Stimulated activated CD8-positive, alpha-beta memory T cell treated with anti-CD3 and anti-CD28 coated beads, Interleukin-4, amount 100 ng/mL, for 4 hours (primary cell): ENCODE measurements around the gene CCDC170.

Experiments
- DNase-seq, 2 donors: peaks; one replicate each; pipeline ENCODE4 v3.0.0-alpha.2; 2020; ENCODE audit warnings: low read depth in 2 of 2, low spot score in 1 of 2

CCDC170 gene

GRCh38 chr6:151616091-151616513 lies 122.3 kb downstream of the CCDC170 start:
- no peak for DNase-seq

- DNase-seq = no peak
Observed at GRCh38 chr6:151616600-151616999, 122.8 kb downstream of the CCDC170 start.

- DNase-seq = no peak
Observed at GRCh38 chr6:151617539-151617938, 123.7 kb downstream of the CCDC170 start.

GRCh38 chr6:151618717-151619116 lies 124.9 kb downstream of the CCDC170 start:
- DNase-seq = no peak

GRCh38 chr6:151620179-151620578 lies 126.4 kb downstream of the CCDC170 start:
- DNase-seq = no peak

GRCh38 chr6:151624071-151624470 lies 130.3 kb downstream of the CCDC170 start:
- DNase-seq = no peak

- DNase-seq = no peak
Observed at GRCh38 chr6:151624481-151624880, 130.7 kb downstream of the CCDC170 start.

GRCh38 chr6:151624900-151625536 lies 131.2 kb downstream of the CCDC170 start:
- DNase-seq = no peak

- no peak for DNase-seq
Observed at GRCh38 chr6:151627689-151628444, 134.1 kb downstream of the CCDC170 start.

GRCh38 chr6:151629791-151630190 lies 136.0 kb downstream of the CCDC170 start:
- DNase-seq = no peak

GRCh38 chr6:151630387-151630786 lies 136.6 kb downstream of the CCDC170 start:
- no peak for DNase-seq

- no peak for DNase-seq
Observed at GRCh38 chr6:151630991-151631655, 137.3 kb downstream of the CCDC170 start.

- no peak for DNase-seq
Observed at GRCh38 chr6:151632415-151632987, 138.7 kb downstream of the CCDC170 start.

- DNase-seq = no peak
Observed at GRCh38 chr6:151633526-151634335, 139.9 kb downstream of the CCDC170 start.

GRCh38 chr6:151634336-151634720 lies 140.5 kb downstream of the CCDC170 start:
- no peak for DNase-seq

- DNase-seq = no peak
Observed at GRCh38 chr6:151635741-151636140, 141.9 kb downstream of the CCDC170 start.

GRCh38 chr6:151637814-151638213 lies 144.0 kb downstream of the CCDC170 start:
- DNase-seq = no peak

GRCh38 chr6:151639750-151640149 lies 145.9 kb downstream of the CCDC170 start:
- DNase-seq = no peak

GRCh38 chr6:151641028-151641427 lies 147.2 kb downstream of the CCDC170 start:
- DNase-seq = no peak

GRCh38 chr6:151647976-151648639 lies 154.3 kb downstream of the CCDC170 start:
- no peak for DNase-seq
